Adrenal gland (tissue), 5 donors: ENCODE results near the gene NRP1.

Experiments
- CTCF ChIP-seq, 6 experiments: fragments of 450-650 bp in 4 of 6; fragments of 200-600 bp in 2 of 6; sonication (generic) in 1 of 6; IDR thresholded peaks; 1 replicate in 5 of 6; 2 replicates in 1 of 6; pipeline versions ENCODE4 v1.5.1 to v1.8.0; 2016 to 2021; ENCODE audit warnings: antibody characterized with exemption in 6 of 6, mild to moderate bottlenecking in 2 of 6, moderate library complexity in 1 of 6
- POLR2A ChIP-seq, 2 donors: fragments of 450-650 bp; IDR thresholded peaks; one replicate each; pipeline ENCODE4 v1.6.1; 2017; ENCODE audit warnings: antibody characterized with exemption in 2 of 2, mild to moderate bottlenecking in 2 of 2, moderate library complexity in 1 of 2
- donor health status: DM: no; HTN: no; CAD: no.

DNA sequence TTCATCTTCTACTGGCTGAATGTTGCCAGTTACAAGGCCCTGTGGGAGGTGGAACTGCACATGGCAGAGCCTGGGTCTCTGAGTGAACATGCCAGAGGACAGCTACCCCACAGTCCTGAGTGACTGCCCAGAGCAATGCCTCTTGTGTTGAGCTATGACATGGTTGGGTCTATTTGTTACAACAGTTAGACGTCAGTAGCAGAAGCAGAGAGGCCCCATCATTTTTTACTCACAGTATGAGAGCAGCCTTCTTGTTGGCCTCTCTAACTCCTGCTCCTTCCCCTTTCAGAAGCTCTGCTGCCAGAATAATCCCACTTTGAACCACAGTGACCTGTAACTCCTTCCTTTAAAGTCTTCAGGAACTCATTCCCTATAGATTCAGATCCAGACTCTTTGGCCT lies 30.8 kb upstream of the NRP1 start:
- no peak for TF ChIP-seq CTCF (IDR thresholded peaks at IDR 0.05)
- no peak for TF ChIP-seq POLR2A (IDR thresholded peaks at IDR 0.05)
